Measurements from ENCODE around the gene LILRA1.
"Not testable (repeated sequence)": the region's sequence is repeated elsewhere in the genome, so short reads cannot be mapped to it uniquely, and the experiment has no call there.

LILRA1 gene

DNA sequence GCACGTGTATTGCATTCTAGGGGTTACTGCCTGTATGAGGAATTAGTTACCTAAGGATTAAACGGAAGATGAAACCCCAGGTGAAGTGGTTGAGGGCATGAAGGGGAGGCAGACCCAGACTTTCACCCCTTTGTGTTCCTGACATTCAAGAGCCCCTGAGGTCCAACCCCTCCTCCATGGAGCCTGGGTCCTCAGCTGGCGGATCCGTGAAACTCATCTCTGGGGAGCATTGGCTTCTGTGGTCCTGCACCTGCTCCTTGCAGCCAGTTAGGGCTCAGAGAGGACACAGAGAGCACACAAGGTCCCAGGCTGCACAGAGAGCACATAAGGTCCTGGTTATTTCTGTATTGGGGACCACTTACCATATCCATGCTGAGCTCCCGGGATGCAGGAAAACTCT is 7.0 kb upstream of the LILRA1 start:
- H3K4me3 ChIP-seq (ENCODE audit: low read length): no peak overlapping the region
- TF ChIP-seq, protein P1, sequence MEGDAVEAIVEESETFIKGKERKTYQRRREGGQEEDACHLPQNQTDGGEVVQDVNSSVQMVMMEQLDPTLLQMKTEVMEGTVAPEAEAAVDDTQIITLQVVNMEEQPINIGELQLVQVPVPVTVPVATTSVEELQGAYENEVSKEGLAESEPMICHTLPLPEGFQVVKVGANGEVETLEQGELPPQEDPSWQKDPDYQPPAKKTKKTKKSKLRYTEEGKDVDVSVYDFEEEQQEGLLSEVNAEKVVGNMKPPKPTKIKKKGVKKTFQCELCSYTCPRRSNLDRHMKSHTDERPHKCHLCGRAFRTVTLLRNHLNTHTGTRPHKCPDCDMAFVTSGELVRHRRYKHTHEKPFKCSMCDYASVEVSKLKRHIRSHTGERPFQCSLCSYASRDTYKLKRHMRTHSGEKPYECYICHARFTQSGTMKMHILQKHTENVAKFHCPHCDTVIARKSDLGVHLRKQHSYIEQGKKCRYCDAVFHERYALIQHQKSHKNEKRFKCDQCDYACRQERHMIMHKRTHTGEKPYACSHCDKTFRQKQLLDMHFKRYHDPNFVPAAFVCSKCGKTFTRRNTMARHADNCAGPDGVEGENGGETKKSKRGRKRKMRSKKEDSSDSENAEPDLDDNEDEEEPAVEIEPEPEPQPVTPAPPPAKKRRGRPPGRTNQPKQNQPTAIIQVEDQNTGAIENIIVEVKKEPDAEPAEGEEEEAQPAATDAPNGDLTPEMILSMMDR (IDR thresholded peaks at IDR 0.05; ENCODE audit: insufficient read depth, low read depth, low read length, missing control alignments): no peak
- no peak for DNase-seq (ENCODE audit: low read depth)

DNA sequence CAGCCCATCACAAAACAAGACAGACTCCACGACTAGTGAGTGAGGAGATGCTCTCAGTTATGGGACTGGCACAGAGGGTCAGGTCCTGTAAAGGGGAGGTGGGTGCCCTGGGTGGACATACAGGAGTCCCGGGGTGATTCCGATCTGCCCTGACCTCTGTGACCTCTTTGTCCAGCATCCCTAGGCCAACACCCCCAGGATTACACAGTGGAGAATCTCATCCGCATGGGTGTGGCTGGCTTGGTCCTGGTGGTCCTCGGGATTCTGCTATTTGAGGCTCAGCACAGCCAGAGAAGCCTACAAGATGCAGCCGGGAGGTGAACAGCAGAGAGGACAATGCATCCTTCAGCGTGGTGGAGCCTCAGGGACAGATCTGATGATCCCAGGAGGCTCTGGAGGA is 6.4 kb upstream of the LILRA1 start:
- no peak for DNase-seq (ENCODE audit: low read depth)
- no peak overlapping the region for H3K4me3 ChIP-seq (ENCODE audit: low read length)
- TF ChIP-seq, protein P1 (IDR thresholded peaks at IDR 0.05; ENCODE audit: insufficient read depth, low read depth, low read length, missing control alignments): no peak

DNA sequence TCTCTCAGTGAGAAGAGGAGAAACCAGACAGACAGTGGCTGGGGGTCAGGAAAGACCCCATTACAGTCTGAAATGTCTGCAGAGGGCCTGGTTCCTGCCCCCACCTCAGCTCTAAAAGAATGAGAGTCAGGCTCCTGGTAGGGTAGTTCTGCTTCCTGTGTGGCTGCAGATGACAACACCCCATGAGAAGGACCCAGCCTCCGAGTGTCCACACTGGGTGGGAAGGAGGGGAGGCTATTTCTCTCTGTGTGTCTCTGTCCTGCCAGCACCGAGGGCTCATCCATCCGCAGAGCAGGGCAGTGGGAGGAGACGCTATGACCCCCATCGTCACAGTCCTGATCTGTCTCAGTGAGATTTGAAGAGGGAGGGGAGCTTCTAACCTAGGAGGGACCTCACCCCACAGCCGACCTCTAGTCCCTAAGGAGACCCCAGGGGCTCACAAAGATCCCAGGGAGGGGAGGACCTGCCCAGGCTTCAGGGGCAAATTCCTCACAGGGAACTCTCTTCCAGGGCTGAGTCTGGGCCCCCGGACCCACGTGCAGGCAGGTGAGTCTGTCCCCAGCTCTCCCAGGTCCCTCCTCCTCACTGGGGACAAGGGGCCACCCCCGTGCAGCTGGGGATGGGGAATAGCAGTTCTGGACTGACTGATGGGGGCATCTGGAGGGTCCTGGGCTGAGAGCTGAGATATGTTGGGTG is 647 bp downstream of the LILRA1 start:
- not testable (repeated sequence) for H3K4me3 ChIP-seq (ENCODE audit: low read length); DNase-seq (ENCODE audit: low read depth)

DNA sequence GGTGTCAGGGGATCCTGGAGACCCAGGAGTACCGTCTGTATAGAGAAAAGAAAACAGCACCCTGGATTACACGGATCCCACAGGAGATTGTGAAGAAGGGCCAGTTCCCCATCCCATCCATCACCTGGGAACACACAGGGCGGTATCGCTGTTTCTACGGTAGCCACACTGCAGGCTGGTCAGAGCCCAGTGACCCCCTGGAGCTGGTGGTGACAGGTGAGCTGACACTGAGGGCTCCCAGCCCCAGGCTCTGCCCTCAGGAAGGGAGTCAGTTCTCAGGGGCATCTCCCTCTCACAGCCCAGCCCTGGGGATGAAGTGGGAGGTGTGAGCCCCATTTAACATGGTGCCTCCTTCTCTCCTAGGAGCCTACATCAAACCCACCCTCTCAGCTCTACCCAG is 1.3 kb downstream of the LILRA1 start:
- no peak overlapping the region for H3K4me3 ChIP-seq (ENCODE audit: low read length)
- TF ChIP-seq, protein P1 (IDR thresholded peaks at IDR 0.05; ENCODE audit: insufficient read depth, low read depth, low read length, missing control alignments): no peak

GRCh38 chr19:54595680-54596436 is 2.4 kb downstream of the LILRA1 start:
- not testable (repeated sequence) for DNase-seq (ENCODE audit: low read depth); H3K4me3 ChIP-seq (ENCODE audit: low read length)

More for the DNA sequence above, 1.3 kb downstream of the LILRA1 start:
- DNase-seq (ENCODE audit: low read depth): no peak

- TF ChIP-seq, protein P1 (IDR thresholded peaks at IDR 0.05; ENCODE audit: insufficient read depth, low read depth, low read length, missing control alignments): no peak
- H3K4me3 ChIP-seq (ENCODE audit: low read length): no peak overlapping the region
- DNase-seq (ENCODE audit: low read depth): no peak
Observed at GRCh38 chr19:54600212-54600611, 6.8 kb downstream of the LILRA1 start.

GRCh38 chr19:54606230-54606629 is 12.8 kb downstream of the LILRA1 start:
- TF ChIP-seq, protein P1 (IDR thresholded peaks at IDR 0.05; ENCODE audit: insufficient read depth, low read depth, low read length, missing control alignments): no peak
- DNase-seq (ENCODE audit: low read depth): no peak
- no peak overlapping the region for H3K4me3 ChIP-seq (ENCODE audit: low read length)

Measured in epithelial cell of esophagus (primary cell).